ENCODE results near the gene ZNF277.

- TF ChIP-seq POLR2A (IDR thresholded peaks at IDR 0.05) = no peak
- no peak for TF ChIP-seq CTCF (IDR thresholded peaks at IDR 0.05)
- TF ChIP-seq POLR2AphosphoS5 (IDR thresholded peaks at IDR 0.05) = no peak
- TF ChIP-seq EP300 (IDR thresholded peaks at IDR 0.05) = no peak
These were observed 152.0 kb downstream of the ZNF277 start for GRCh38 chr7:112358513-112358912.
